ENCODE data around the gene YIPF4.
"Not testable (repeated sequence)": the region's sequence is repeated elsewhere in the genome, so short reads cannot be mapped to it uniquely, and the experiment has no call there.

Gene YIPF4

GRCh38 chr2:32289165-32289999 lies 11.7 kb downstream of the YIPF4 start:
- DNase-seq = no peak

GRCh38 chr2:32290000-32290339 lies 12.3 kb downstream of the YIPF4 start:
- no peak for DNase-seq

GRCh38 chr2:32291746-32292145 lies 14.0 kb downstream of the YIPF4 start:
- DNase-seq = no peak

DNA sequence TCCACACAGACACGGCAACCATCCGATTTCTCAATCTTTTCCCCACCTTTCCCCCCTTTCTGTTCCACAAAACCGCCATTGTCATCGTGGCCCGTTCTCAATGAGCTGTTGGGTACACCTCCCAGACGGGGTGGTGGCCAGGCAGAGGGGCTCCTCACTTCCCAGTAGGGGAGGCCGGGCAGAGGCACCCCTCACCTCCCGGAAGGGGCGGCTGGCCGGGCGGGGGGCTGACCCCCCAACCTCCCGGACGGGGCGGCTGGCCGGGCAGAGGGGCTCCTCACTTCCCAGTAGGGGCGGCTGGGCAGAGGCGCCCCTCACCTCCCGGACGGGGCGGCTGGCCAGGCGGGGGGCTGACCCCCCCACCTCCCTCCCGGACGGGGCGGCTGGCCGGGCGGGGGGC lies 15.8 kb downstream of the YIPF4 start:
- DNase-seq = not testable (repeated sequence)

- DNase-seq = not testable (repeated sequence)
These were observed 16.4 kb downstream of the YIPF4 start for GRCh38 chr2:32293966-32294562.

DNA sequence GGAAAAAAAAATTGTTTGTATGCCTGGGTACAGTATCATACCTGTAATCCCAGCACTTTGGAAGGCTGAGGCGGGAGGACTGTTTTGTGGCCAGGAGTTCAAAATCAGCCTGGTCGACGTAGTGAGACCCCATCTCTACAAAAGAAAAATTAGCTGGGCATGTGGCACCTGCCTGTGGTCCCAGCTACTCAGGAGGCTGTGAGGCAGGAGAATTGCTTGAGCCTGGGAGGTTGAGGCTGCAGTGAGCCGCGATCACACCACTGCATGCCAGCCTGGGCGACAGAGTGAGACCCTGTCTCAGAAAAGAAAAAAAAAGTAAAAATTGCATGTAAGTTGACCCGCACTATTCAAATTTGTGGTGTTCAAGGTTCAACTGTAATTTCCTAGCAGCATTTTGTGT lies 32.9 kb downstream of the YIPF4 start:
- DNase-seq = no peak

DNA sequence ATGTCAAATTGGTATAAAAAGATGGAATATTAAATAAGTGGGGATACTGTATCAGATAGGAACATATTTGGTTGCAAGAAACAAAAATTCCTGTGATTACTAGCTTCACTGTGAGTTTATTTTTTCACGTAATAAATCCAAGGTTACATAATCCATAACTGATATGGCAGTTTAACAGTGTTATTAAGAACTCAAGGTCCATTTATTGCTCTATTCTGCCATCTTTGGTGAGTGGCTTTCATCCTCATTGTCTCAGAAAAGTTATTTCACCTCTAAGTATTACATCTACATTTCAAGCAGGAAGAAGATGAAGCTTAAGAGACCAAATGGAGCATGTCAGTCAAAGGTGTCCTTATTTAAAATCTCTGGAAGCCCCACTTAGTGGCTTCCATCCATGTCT lies 37.2 kb downstream of the YIPF4 start:
- DNase-seq = no peak

- not testable (repeated sequence) for DNase-seq
These were observed 51.0 kb downstream of the YIPF4 start for GRCh38 chr2:32328679-32329078.

DNA sequence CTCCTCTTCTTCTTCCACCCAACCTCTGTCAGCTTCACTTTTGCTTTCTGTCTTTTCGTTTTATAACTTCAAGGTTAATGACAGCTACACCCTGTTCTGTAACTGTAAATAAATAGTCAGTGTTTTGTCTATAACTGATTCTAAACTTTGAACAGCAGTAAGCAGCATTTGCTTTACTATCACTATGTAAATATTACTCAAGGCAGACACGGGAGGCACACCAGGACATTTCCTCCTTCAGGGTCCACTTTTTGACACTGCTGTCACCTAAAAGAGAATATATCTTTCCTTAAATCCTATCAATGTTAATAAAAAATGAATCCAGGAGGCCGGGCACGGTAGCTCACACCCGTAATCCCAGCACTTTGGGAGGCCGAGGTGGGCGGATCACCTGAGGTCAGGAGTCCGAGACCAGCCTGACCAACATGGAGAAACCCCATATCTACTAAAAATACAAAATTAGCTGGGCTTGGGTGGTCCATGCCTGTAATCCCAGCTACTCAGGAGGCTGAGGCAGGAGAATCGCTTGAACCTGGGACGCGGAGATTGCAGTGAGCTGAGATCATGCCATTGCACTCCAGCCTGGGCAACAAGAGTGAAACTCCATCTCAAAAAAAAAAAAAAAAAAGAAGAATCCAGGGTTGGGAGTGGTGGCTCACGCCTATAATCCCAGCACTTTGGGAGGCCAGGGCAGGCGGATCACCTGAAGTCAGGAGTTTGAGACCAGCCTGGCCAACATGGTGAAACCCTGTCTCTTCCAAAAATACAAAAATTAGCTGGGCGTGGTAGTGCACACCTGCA lies 51.7 kb downstream of the YIPF4 start:
- DNase-seq = not testable (repeated sequence)

GRCh38 chr2:32330136-32330535 lies 52.4 kb downstream of the YIPF4 start:
- DNase-seq = no peak

- no peak for DNase-seq
These were observed 65.1 kb downstream of the YIPF4 start for GRCh38 chr2:32342801-32343200.

DNA sequence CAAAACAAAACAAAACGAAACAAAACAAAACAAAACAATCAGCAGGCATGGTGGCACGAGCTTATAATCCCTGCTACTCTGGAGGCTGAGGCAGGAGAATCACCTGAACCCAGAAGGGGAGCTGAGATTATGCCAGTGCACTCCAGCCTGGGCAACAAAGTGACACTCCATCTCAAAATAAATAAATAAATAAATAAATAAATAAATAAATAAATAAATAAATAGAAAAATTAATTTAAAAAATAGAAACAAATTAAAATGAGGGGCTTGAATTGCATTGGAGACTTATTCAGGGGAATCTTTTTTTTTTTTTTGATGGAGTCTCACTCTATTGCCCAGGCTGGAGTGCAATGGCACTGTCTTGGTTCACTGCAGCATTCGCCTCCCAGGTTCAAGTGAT lies 73.1 kb downstream of the YIPF4 start:
- DNase-seq = not testable (repeated sequence)

- peak; percentile 23 for DNase-seq
These were observed 78.4 kb downstream of the YIPF4 start for GRCh38 chr2:32355976-32356680.

DNA sequence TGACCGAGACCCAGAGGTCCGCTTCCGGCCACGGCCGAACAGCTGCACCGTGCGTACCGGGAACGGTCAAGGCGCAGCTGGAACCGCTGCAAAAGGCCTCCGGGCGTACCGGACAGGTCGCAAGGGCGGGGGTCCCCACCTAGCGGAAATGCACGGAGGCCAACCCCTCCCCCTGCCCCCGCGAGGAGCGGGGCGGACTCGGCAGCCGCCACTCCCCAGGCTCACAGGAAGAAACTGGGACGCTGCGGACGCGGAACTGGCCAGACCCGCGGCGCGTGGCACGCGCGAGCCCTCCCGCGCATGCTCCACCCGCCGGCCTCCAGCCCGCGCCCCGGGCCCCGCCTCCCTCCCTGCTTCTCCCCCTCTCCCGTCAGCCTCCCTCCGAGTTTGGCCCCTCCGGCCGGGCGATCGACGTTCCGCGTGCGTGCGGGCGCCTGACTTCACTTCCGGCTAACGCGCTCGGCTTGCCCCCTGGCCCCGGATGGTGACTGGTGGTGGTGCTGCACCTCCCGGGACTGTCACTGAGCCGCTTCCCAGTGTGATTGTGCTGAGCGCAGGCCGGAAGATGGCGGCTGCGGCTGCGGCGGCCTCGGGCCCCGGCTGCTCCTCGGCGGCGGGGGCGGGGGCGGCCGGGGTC lies 79.1 kb downstream of the YIPF4 start, which contains the start of gene BIRC6:
Gene BIRC6, plus strand, starts transcription at position 343 of the 637 bp plus-strand sequence. Its CDS starts 139 bp downstream, at position 482.
- DNase-seq = peak; percentile 90

DNA sequence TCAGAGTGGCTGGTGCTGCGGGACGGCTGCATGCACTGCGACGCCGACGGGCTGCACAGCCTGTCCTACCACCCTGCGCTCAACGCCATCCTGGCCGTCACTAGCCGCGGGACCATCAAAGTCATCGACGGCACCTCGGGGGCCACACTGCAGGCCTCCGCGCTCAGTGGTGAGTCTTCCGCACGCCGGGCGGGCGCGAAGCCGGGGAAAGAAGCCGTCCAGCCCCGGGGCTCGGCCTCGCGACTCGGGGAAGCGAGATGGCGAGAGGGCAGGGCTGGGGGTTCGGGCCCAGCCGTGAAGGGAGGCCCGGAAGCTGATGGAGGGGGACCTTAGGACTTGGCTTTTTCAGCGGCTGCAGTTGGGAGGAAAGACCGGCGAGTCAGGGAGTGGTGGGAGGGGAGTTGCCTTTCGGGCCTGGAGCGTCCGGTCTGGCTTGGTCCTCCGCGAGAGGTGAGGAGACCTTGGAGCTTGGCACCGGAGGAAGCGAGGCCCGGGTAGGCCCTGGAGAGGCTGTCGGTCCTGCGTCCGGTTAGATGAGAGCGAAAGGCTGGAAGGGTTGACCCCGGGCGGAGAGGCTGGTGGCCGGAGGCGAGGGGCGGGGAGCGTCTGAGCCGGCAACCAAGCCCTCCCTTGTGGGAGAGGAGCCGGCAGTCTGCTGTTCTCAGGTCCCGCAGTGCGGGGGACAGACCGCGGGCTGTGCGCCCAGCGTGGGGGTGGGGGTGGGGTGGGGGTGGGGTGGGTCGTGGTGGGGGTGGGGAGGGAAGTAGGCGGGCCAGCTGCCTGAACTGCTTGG lies 79.8 kb downstream of the YIPF4 start:
- DNase-seq = no peak

- no peak for DNase-seq
These were observed 80.4 kb downstream of the YIPF4 start for GRCh38 chr2:32358111-32358482.

- no peak for DNase-seq
These were observed 82.7 kb downstream of the YIPF4 start for GRCh38 chr2:32360416-32360815.

- not testable (repeated sequence) for DNase-seq
These were observed 85.3 kb downstream of the YIPF4 start for GRCh38 chr2:32362997-32363396.

- DNase-seq = no peak
These were observed 85.9 kb downstream of the YIPF4 start for GRCh38 chr2:32363597-32363996.

DNA sequence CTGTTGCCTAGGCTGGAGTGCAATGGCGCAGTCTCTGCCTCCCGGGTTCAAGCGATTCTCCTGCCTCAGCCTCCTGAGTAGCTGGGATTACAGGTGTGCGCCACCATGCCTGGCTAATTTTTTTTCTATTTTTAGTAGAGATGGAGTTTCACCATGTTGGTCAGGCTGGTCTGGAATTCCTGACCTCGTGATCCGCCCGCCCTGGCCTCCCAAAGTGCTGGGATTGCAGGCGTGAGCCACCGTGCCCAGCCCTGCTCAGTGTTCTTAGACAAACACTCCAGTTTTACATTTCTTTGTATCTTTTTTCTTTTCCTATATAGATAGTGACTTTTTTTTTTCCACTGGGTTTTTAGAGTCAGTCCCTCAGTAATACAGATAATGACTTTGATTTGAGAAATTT lies 86.6 kb downstream of the YIPF4 start:
- DNase-seq = not testable (repeated sequence)

DNA sequence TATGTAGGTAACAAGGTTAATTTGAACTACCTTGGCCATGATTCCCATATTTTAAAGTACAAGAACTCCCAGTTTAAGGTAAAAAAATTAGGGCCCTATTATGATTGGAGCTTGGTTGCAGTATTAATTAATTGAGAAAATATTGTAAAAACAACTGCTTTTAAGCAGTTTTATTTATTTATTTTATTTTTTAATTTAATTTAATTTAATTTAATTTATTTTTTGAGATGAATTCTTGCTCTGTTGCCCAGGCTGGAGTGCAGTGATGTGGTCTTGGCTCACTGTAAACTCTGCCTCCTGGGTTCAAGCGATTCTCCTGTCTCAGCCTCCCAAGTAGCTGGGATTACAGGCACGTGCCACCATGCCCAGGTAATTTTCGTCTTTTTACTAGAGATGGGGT lies 88.0 kb downstream of the YIPF4 start:
- DNase-seq = not testable (repeated sequence)

All from NCI-H1417 treated with DMSO at 0.1 percent for 48 hours (cell line).